NCI-H524 (cell line): ENCODE data around the gene MAP2K4.
"Not testable (repeated sequence)": the region's sequence is repeated elsewhere in the genome, so short reads cannot be mapped to it uniquely, and the experiment has no call there.

ENCODE experiments used
- DNase-seq, 2 experiments: peaks; one replicate each; lab custom pipeline; 2025; lab: John Stamatoyannopoulos, UW

The MAP2K4 gene

DNA sequence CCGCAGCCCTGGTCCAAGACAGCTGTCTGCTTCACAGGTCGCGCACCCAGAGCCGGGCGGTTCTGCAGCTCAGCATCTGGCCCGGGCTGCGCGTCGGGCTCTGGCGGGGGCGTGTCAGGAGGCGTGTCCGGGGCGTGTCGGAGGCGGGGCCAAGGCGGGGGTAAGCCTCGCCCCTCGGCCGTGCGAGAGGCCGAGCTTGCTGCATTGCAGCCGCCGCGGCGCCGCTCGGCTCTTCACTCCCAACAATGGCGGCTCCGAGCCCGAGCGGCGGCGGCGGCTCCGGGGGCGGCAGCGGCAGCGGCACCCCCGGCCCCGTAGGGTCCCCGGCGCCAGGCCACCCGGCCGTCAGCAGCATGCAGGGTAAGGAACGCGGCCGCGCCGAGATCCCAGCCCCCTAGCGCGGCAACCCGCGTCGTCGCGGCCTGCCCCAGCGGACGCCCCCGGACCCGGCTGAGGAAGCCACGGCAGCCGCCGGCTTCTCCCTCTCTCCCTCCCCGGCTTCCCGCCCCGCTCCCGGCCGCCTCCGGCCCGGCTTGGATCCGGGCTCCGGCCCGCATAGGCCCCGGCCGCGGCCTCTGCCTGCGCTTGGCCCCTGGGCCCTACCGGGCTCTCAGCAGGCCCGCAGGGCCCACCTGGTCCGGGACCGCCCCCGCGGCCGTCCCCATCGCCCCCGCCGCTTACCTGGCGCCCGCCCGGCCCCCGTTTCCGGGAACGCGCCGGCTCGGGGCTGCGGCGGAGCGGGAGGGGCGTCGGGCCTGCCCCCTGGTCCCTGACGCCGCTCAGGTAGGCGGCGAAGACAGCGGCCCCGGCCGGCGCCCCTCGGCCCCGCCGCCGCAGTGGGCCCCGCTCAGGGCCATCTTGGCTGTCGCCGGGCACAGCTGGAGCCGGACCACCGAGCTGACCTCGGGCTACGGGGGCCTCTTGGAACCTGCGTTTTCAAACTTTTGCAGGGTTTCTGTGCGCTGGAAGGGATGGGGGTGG, at the start of gene MAP2K4:
Gene MAP2K4 (plus strand): TSS at position 236 of the 981 bp plus-strand sequence. CDS start 10 bp downstream, at position 246.
- DNase-seq, result peak; percentile 57 to 82

DNA sequence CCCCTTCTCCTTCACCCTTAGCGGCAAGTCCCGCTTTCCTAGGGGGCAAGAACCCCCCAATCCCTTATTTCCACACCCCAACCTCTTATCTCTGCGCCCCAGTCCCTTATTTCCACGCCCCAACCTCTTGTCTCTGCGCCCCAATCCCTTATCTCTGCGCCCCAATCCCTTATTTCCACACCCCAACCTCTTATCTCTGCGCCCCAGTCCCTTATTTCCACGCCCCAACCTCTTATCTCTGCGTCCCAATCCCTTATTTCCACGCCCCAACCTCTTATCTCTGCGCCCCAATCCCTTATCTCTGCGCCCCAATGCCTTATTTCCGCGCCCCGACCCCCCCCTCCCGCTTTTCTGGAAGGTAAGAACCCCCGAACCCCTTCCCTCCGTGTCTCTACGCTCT, 47.9 kb upstream of the MAP2K4 start:
- not testable (repeated sequence) for DNase-seq

DNA sequence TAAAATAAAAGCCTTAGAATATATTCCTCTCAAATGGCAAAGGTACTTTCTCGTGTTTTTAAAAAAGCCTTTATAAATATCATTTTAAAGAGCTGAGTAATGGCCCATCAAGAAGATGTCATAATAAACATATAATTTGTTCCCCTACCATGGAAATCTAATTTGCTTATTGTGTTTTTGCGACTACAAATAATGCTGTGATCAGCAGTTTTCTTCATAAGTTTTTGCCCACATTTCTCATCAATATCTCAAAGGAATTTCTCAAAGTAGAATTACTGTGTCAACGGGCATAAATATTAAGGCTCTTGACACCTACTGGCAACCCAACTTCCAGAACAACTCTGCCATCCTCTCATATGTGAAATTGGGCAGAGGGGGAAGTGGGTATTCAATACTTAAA, 40.9 kb upstream of the MAP2K4 start:
- no peak for DNase-seq

DNA sequence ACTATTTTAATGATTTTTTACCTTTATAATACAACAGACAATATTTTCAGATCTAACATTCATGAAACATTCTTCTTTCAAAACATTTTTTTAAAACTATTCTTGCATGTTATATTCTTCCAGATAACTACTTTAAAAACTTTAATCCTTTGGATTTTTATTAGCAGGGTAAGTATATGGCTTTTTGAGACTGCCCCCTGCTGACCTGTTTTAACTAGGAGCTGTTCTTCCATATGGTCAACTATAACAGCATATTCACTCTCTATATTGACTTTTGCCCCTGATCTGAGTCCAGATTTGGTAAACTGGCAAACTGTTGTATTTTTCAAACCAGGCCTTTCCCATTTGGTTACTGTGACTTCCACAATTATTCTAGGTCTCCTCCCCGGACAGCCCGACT, 39.9 kb upstream of the MAP2K4 start:
- no peak for DNase-seq

DNA sequence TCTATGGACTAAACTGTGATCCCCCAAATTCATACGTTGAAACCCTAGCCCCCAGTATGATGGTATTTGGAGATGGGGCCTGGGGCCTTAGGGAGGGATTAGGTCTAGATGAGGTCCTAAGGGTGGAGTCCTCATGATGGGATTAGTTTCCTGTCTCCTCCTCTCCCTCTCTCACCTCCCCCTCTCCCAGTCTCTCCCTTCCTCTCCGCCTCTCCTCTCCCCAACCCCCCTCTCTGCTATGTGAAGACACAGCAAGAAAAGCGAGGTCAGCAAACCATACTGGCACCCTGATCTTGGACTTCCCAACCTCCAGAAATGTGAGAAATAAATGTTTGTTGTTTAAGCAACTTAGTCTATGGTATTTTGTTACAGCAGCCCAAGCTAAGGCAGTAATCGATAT, 38.8 kb upstream of the MAP2K4 start:
- no peak for DNase-seq

DNA sequence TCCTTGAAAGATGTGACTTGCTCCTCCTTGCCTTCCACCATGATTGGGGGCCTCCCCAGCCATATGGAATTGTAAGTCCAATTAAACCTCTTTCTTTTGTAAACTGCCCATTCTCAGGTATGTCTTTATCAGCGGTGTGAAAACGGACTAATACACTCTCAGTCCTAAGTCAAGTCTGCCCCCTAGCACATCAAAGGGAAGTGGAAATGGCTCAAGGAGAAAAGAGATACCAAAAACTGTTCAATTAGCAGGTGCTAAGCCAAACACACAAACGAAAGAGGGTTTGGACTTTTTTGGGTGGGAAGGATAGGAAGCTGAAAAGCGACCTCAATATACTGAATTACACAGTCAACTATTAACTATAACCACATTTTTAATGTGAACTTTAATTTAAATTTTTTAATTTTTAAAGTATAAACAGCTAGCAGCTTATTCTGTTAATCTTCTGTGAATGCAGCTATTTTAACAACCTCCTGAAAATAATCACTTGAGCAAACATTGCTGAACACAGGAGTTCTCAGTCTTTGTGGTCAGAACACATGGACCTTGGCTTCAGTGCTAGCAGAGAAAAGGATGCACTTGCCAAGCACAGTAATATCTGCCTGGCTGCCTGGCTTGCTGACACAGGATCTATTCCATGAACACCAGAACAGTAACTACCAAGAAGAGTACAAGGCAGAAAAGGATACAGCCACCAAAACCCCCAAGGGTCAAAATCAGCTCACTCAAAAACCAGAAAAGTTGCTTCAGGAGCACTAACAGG, 34.3 kb upstream of the MAP2K4 start:
- no peak for DNase-seq

DNA sequence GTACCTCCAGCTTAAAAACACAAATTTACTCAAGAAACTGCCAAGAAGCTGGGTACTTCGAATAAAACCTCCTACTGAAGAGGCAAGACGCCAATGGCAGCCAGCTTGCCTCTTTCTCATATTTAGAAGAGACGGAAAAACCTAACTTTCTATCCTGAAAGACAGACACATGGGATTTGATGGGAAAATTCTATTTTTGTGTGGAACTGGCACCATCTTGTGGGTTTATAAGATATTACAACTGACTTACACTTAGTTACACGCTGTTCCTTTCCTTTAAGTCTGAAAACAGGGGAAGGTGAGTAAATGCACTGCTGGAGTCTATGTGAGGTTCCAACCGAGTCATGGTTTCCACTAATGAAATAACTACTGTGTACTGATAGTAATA, 33.7 kb upstream of the MAP2K4 start:
- peak in 1 of 2 experiments; percentile 31 for DNase-seq

DNA sequence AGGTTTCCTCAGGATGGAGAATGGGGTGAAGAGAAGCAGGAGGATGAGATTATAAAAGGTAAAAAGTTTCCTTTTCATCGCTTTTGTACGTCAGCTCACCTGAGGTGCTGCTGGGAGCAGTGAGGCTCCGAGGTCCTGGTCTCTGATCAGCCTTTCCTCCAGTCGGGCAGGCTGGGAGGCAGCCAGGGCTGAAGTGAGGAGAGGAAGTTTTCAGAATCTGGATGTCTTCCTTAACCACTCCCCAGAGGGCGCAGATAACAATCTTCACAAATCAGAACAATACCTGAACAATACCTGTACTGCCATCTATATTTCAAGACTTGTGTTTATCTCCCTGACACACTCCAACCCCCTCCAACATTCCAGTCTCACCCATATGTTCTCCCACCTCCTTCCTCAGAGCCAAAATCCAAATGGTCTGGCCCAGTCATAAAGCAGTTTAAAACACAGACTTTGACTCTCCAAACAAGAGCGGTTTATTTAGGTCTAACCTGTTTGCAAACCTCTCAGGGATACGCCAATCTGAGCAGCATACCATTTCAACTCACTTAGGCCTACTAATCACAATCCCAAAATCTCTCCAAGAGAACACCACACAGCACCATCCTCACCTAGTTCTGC, 30.2 kb upstream of the MAP2K4 start:
- no peak for DNase-seq

DNA sequence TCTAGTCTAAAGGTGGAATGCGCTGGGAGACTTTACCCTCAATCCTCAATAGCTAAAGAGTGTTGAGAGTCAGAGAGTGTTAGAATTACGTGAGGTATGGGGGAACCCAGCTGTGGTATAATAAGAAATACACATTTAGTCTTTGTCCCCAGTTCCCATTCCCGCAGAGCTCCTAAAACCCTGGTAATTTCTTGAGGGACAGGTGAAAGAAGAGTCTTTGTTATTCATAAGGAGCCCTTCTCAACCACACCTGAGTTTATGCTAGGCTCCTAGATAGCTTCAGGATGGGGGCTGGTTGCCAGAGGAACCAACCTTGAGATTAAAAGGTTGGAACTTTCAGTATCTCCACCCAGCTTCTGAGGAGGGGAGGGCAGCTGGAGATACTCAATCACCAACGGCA, 29.2 kb upstream of the MAP2K4 start:
- DNase-seq, result no peak

DNA sequence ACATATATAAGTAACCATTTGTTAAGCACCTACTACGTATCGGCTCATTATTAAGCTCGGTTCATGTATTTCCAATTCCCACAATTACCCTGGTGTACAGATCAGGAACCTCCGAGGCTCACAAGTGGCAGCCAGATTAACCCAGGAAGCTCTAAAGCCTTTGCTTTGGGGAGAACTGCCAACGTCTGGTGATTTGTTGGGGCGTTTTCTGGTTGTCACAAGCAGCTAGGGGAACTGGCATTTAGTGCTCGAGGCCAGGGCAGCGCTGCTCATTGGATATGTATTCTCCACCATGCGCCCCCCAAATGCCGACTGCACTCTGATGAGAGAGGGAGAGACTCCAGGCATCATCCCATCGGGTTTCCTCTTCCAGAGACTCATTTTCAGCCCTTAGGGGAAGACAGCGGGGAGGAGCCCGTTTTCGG, 23.9 kb upstream of the MAP2K4 start:
- DNase-seq, result peak; percentile 50 to 66

DNA sequence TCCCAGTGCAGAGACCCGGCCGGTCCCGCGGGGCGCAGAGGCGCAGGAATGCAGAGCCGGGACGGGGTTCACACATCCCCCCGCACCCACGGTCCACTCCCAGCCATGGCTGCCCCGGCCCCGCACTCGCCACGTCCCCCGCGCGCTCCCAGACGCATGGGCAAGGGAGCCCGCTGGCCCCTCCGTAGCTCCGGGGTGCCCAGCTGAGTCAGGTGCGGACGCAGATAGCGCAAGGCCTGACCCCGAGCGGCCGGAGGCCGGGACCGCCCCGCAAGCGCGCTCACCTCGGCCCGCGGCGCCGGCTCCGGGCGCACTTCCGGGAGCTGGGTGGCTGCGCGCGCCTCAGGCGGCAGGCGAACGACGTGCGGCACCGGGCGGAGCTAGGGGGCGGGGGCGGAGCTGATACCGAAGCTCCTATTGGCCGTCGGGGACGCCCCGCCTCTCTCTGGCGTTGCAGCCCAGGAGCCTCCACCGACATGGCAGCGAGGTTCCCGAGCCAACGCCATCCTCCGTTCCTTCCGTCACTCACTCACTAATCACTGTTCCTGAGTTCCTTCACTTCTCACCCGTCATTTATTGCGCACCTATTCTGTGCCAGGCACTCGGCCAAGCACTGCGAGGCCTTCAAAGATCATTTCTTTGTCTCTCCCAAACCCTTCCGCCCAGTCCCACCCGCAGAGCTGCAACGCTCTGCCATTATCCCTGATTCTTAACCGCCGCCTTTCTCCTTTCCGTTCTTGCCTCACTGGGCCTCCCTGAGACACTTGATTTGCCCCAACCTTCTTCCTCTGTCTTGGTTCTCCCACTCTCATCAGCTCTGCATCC, 23.3 kb upstream of the MAP2K4 start, which contains the start of gene ZNF18:
Gene ZNF18 (minus strand): TSS at position 329 of the 825 bp plus-strand sequence. CDS start 4,646 bp downstream, outside the sequence.
- peak; percentile 78 to 88 for DNase-seq

DNA sequence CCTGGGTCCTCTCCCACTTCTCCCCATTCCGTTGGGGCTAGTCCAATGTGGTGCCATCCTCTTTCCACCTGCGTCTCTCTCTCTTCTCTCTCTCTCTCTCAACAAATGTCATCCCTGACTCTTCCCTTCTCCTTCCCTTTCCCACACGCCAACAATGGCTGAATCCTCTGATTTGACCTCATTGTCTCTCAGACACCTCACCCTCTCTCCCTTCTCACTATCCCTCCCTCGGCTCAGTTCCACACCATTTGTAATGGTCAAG, 22.8 kb upstream of the MAP2K4 start:
- DNase-seq, result no peak

DNA sequence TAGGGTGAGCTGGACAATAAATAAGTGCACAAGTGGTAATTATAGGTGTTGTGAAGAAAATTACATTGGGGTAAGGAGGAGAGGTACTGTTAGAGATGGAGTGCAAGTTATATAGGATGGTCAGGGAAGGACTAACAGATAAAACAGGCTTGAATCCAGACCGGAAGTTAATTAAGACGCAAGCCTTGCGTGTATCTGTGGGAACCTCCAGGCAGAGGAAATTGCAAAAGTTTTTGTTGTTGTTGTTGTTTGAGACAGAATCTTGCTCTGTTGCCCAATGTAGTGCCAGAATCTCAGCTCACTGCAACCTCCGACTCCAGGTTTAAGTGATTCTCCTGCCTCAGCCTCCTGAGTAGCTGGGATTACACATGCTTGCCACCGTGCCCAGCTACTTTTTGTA, 21.0 kb upstream of the MAP2K4 start:
- no peak for DNase-seq

DNA sequence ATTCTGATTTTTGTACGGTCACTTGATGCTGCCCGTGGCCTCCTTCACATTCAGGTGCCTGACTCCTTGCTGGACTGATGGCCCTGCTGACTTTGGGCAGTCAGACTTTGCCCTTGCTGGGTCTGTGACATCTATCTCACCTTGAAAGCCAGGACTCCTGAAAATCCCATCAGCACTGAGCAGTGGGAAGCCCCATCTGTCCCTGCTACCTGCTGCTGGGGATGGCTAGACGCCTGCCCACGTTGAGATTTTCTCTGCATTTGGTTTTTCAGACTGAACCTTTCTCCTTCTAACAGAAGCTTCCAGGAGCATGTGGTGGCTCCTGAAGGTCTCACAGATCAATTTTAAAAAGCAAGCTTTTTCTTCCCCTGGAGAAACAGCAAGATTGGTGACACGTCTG, 13.2 kb upstream of the MAP2K4 start:
- no peak for DNase-seq

DNA sequence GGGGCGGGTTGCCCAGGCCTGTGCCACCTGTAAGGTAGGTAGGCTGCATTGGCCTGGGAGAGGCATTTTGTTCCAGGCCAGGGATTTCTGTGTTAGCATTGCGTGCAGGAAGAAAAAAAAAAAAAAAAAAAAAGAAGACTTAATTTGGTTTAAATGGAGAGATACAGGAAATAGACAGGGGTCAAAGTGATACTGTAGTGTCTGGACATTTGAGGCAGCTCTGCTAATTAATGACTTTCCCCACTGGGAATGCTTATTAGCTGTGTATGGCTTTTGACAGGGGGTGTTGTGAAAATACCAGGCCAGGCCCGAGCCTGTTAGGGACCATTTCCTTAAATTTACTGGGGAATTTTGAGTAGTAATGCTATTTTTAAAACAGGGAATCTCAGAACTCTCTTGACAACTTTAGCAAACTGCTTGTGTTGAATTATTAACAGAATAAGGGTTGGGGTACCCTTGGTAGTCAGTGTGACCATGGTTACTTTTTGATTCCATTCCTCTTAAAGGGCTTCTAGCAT, 1.0 kb downstream of the MAP2K4 start:
- DNase-seq, result no peak

DNA sequence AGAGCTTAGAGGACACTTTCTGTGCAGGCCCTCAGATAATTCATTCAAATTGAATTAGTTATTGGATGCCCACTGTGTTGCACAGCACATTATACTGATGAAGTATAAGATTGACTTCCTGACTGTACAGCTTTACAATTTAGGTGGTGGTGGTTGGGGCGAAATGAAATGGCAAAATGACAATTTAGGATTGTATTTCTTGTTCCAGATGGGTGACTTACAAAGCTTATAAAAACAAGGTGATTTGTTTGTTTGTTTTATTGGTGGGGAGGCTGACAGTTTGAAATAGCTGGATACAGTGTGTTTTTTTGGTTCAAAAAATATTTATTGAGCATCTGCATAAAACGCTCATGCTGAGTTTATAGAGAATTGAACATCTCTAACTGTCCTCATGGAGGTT, 1.6 kb downstream of the MAP2K4 start:
- no peak for DNase-seq

DNA sequence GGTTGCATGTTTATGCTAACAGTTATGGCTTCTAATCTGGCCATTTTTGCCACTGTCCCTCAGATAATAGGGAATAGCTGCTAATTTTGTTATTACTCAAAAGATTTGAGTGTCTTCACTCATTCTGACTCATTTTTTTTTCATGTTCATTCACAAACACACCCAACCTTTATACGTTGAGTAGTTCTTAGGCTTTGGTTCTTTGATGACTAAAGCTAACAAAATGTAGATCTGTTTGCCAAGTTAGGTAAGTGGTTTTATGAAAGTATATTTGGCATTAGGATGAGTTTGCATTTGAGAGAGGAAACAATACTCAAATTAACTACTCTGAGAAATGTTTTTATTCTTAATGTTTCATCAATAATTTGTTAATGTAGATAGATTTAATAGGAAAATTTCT, 3.6 kb downstream of the MAP2K4 start:
- no peak for DNase-seq

DNA sequence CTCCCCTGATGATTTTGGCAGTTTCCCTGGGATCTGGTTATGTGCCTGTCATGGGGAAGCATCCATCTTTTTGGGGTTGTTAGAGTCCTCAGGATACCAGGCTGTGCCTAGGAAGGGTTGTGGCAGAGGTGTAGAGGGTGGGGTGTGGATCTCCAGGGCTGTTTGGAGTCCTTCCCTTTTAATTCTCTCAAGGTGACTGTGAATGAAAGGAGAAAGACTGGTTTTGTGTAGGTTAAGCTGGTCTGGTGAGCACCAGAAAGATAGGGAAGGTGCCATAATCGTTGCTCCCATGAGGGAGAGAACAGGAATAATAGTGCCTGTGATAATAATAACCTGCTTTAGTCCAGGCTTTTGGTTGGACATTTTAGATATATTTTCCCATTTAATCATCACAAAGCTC, 7.0 kb downstream of the MAP2K4 start:
- no peak for DNase-seq

DNA sequence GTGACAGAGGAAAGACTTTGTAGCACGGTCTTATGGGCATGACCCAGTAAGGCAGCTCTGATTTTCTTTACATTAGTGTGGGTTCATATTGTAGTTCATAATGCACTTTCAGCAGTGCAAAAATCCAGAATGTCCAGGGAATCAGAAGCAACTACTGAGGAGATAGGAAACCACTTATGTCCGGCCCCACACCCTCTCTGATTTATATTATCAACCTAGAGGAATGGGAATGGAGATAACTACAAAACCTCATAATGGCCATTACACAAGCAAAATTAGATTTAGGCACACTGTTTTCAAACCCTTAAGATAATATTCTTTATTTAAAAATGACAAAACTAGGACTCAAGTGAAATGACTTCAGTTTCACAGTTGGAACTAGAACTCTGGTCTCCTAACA, 7.9 kb downstream of the MAP2K4 start:
- no peak for DNase-seq

DNA sequence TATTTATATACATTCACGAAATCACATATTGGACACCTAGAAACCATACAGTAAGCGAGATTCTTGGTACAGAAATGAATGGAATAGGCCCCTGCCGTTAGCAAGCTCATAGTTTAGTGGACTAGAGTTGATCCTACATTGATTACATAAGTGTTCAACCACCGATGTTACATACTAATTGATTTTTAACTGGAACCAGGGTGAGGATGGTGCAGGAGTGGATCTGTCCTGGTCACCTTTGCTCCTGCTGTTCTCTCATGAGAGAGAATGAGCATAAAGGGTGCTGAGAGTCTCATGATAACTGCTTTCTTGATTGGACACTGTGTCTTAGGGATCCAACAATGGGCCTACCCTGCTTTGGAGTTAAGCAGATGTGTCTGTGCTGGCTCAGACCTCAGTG, 13.9 kb downstream of the MAP2K4 start:
- no peak for DNase-seq

DNA sequence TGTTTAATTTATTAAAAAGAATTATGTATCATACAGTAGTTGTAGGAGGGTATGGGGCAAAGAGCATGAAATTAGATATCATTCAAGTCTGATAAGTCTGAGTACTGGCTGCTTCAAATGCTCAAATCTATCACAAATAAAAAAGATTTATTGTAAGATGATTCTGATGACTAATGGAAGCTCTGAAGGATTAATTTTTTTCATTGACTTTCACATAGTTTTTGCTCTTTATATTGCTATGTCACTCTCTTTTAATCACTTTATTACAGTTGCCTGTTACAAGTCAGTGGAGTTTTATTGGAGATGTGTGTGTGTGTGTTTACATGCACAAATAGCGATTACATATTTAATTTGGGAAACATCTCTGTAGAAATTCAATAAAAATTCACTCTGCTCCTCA, 15.0 kb downstream of the MAP2K4 start:
- no peak for DNase-seq

DNA sequence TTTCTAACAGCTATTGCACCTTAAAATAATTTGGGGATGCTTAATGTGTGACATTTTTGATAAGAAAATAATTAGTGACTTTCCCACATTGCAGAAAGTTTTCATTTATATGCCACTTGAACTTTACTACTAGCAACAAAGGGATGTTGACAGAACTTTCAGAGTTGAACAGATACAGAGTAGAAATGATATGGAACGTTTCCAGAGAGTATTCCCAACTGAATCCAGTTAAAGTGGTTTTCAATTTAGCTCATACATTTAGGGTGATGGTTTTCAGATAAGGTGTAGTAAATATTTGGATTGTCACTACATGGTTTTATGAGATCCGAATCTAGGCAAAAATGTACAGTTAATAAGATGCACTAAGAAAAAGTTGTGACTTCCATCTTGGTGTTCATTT, 17.3 kb downstream of the MAP2K4 start:
- no peak for DNase-seq
